ENCODE data around the gene VPS72.

VPS72 gene, protein sequence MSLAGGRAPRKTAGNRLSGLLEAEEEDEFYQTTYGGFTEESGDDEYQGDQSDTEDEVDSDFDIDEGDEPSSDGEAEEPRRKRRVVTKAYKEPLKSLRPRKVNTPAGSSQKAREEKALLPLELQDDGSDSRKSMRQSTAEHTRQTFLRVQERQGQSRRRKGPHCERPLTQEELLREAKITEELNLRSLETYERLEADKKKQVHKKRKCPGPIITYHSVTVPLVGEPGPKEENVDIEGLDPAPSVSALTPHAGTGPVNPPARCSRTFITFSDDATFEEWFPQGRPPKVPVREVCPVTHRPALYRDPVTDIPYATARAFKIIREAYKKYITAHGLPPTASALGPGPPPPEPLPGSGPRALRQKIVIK

DNA sequence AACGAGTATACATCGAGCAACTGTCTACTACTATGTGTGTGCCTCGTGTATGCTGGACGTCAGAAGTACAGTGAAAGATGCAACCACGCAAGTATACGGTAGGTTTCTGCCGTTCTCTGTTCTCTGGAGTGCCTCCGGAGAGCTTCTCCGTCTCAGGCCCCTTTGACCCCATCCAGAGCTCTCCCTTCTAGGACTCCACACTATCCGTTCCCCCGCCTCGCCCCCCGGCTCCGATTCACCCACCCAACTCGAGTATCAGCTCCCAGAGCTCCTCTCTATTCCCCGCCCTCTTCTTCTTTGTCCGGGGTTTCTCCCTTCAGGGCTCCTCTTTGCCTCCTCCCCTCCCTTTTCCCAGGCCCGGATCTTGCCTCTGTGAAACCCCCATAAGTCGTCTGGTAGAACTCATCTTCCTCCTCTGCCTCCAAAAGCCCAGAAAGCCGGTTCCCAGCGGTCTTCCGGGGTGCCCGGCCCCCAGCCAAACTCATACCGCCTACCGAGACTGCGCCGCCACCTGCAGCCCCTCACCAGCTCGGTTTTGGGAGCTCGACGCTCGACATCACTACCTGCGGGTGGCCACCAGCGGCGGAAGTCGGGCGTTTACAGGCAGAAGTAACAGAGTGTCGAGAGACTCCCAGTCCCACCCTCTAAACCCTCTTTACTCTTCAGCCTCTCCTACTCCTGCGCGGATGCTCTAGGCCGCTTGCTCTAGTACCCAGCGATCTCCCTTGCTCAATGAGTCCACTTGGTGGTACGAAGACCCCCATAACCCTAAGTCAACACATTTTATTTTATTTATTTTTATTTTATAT is at the start of gene VPS72:
TSS of gene VPS72 (minus strand) at position 561 of the 809 bp plus-strand sequence. CDS start at position 485, 76 bp downstream.
- H3K36me3 ChIP-seq (ENCODE audit: control insufficient read depth in 2 of 2, insufficient read depth in 1 of 2, low read length in 2 of 2): peaks cover 8 to 21% of the 10 kb centered on the region in 2 experiments
- CTCF ChIA-PET: interaction anchor here (0.7 to 2.1 kb wide), 6 partner anchors 9 to 151 kb away, joined by 3 to 7 read pairs (median 4); no protein-coding TSS in a partner anchor
- H3K4me1 ChIP-seq (ENCODE audit: control insufficient read depth, insufficient read depth, low read length): no peaks in the 10 kb centered on the region
- H3K9me3 ChIP-seq (ENCODE audit: control insufficient read depth, insufficient read depth, low read depth, low read length): no peaks in the 10 kb centered on the region
- POLR2A ChIA-PET: interaction anchor here (0.5 to 2.9 kb wide), 28 partner anchors 9 to 321 kb away, joined by 3 to 23 read pairs (median 4); partner anchors contain the start of genes CGN, LYSMD1, PI4KB and PIP5K1A
- peak within 1 kb of the TSS; percentile 64 for H3K27ac ChIP-seq (ENCODE audit: extremely low read depth, low read depth, low read length)
- peak within 1 kb of the TSS; percentile 79 for H3K4me3 ChIP-seq (ENCODE audit: low read depth, low read length)
- TF ChIP-seq HOXD13 (CRISPR knock-in tag; IDR thresholded peaks at IDR 0.05; ENCODE audit: borderline replicate concordance) (no peak), KLF8 (tag by site-specific recombination; IDR thresholded peaks at IDR 0.05) (peak; percentile 96), ZNF621 (tag by site-specific recombination; IDR thresholded peaks at IDR 0.05) (no peak), ZNF221 (tag by site-specific recombination; IDR thresholded peaks at IDR 0.05; ENCODE audit: borderline replicate concordance) (no peak), ZNF366 (tag by site-specific recombination; conservative IDR thresholded peaks at IDR 0.05) (peak; percentile 90), ZFP3 (tag by site-specific recombination; IDR thresholded peaks at IDR 0.05; ENCODE audit: low read depth) (no peak), GFI1B (tag by site-specific recombination; IDR thresholded peaks at IDR 0.05) (no peak), ZNF837 (tag by site-specific recombination; IDR thresholded peaks at IDR 0.05) (no peak), ZXDB (tag by site-specific recombination; IDR thresholded peaks at IDR 0.05) (peak; percentile 99), ZSCAN18 (tag by site-specific recombination; IDR thresholded peaks at IDR 0.05) (no peak), ZEB2 (tag by site-specific recombination; IDR thresholded peaks at IDR 0.05) (peak; percentile 92), ZNF639 (tag by site-specific recombination; IDR thresholded peaks at IDR 0.05) (peak; percentile 69), ZNF654 (tag by site-specific recombination; IDR thresholded peaks at IDR 0.05; ENCODE audit: low read depth) (no peak), ZNF660 (tag by site-specific recombination; IDR thresholded peaks at IDR 0.05) (peak; percentile 92), REPIN1 (tag by site-specific recombination; IDR thresholded peaks at IDR 0.05; ENCODE audit: low read depth) (0 out of 2 replicates have a peak, but pooled peaks have one; percentile 54), KLF10 (tag by site-specific recombination; IDR thresholded peaks at IDR 0.05) (peak; percentile 74; the same call in 1 of the 2 replicates)
- TF ChIP-seq, protein P1, sequence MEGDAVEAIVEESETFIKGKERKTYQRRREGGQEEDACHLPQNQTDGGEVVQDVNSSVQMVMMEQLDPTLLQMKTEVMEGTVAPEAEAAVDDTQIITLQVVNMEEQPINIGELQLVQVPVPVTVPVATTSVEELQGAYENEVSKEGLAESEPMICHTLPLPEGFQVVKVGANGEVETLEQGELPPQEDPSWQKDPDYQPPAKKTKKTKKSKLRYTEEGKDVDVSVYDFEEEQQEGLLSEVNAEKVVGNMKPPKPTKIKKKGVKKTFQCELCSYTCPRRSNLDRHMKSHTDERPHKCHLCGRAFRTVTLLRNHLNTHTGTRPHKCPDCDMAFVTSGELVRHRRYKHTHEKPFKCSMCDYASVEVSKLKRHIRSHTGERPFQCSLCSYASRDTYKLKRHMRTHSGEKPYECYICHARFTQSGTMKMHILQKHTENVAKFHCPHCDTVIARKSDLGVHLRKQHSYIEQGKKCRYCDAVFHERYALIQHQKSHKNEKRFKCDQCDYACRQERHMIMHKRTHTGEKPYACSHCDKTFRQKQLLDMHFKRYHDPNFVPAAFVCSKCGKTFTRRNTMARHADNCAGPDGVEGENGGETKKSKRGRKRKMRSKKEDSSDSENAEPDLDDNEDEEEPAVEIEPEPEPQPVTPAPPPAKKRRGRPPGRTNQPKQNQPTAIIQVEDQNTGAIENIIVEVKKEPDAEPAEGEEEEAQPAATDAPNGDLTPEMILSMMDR (tag by site-specific recombination; IDR thresholded peaks at IDR 0.05): peak; percentile 48
- TF ChIP-seq, protein P2, sequence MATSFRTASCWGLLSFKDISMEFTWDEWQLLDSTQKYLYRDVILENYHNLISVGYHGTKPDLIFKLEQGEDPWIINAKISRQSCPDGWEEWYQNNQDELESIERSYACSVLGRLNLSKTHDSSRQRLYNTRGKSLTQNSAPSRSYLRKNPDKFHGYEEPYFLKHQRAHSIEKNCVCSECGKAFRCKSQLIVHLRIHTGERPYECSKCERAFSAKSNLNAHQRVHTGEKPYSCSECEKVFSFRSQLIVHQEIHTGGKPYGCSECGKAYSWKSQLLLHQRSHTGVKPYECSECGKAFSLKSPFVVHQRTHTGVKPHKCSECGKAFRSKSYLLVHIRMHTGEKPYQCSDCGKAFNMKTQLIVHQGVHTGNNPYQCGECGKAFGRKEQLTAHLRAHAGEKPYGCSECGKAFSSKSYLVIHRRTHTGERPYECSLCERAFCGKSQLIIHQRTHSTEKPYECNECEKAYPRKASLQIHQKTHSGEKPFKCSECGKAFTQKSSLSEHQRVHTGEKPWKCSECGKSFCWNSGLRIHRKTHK (tag by site-specific recombination; IDR thresholded peaks at IDR 0.05): no peak
- TF ChIP-seq, protein P3, sequence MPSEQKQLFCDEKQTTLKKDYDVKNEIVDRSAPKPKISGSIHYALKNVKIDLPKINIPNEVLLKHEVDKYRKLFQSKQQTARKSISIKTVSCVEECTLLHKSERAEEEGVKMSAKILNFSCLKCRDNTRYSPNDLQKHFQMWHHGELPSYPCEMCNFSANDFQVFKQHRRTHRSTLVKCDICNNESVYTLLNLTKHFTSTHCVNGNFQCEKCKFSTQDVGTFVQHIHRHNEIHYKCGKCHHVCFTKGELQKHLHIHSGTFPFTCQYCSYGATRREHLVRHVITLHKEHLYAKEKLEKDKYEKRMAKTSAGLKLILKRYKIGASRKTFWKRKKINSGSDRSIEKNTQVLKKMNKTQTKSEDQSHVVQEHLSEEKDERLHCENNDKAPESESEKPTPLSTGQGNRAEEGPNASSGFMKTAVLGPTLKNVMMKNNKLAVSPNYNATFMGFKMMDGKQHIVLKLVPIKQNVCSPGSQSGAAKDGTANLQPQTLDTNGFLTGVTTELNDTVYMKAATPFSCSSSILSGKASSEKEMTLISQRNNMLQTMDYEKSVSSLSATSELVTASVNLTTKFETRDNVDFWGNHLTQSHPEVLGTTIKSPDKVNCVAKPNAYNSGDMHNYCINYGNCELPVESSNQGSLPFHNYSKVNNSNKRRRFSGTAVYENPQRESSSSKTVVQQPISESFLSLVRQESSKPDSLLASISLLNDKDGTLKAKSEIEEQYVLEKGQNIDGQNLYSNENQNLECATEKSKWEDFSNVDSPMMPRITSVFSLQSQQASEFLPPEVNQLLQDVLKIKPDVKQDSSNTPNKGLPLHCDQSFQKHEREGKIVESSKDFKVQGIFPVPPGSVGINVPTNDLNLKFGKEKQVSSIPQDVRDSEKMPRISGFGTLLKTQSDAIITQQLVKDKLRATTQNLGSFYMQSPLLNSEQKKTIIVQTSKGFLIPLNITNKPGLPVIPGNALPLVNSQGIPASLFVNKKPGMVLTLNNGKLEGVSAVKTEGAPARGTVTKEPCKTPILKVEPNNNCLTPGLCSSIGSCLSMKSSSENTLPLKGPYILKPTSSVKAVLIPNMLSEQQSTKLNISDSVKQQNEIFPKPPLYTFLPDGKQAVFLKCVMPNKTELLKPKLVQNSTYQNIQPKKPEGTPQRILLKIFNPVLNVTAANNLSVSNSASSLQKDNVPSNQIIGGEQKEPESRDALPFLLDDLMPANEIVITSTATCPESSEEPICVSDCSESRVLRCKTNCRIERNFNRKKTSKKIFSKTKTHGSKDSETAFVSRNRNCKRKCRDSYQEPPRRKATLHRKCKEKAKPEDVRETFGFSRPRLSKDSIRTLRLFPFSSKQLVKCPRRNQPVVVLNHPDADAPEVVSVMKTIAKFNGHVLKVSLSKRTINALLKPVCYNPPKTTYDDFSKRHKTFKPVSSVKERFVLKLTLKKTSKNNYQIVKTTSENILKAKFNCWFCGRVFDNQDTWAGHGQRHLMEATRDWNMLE (tag by site-specific recombination; conservative IDR thresholded peaks at IDR 0.05; ENCODE audit: low read depth): peak; percentile 96
- TF ChIP-seq, protein P4, sequence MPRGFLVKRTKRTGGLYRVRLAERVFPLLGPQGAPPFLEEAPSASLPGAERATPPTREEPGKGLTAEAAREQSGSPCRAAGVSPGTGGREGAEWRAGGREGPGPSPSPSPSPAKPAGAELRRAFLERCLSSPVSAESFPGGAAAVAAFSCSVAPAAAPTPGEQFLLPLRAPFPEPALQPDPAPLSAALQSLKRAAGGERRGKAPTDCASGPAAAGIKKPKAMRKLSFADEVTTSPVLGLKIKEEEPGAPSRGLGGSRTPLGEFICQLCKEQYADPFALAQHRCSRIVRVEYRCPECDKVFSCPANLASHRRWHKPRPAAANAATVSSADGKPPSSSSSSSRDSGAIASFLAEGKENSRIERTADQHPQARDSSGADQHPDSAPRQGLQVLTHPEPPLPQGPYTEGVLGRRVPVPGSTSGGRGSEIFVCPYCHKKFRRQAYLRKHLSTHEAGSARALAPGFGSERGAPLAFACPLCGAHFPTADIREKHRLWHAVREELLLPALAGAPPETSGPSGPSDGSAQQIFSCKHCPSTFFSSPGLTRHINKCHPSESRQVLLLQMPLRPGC (tag by site-specific recombination; IDR thresholded peaks at IDR 0.05): 0 out of 2 replicates have a peak, but pooled peaks have one; percentile 21
- TF ChIP-seq, protein P5, sequence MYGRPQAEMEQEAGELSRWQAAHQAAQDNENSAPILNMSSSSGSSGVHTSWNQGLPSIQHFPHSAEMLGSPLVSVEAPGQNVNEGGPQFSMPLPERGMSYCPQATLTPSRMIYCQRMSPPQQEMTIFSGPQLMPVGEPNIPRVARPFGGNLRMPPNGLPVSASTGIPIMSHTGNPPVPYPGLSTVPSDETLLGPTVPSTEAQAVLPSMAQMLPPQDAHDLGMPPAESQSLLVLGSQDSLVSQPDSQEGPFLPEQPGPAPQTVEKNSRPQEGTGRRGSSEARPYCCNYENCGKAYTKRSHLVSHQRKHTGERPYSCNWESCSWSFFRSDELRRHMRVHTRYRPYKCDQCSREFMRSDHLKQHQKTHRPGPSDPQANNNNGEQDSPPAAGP (tag by site-specific recombination; IDR thresholded peaks at IDR 0.05): peak; percentile 91
